Coronary artery (tissue), 2 donors: ENCODE measurements around the gene MMAA.

Source experiments
- DNase-seq: peaks from one replicate; pipeline ENCODE4 v3.0.0-alpha.2; 2017; ENCODE audit warnings: low spot score
- H3K27ac ChIP-seq, 2 donors: fragments of 200-600 bp; sonication (generic); one replicate each; pipeline ENCODE4 v1.5.1; 2016 to 2019
- H3K4me3 ChIP-seq: fragments of 200-600 bp; sonication (generic); 2 replicates; pipeline ENCODE4 v1.5.1; 2016; ENCODE audit warnings: mild to moderate bottlenecking, moderate library complexity
- TF ChIP-seq, protein P1 (sequence below): fragments of 200-600 bp; sonication (generic); IDR thresholded peaks from one replicate; pipeline ENCODE4 v1.5.1; 2019; ENCODE audit warnings: antibody characterized with exemption

The MMAA gene

DNA sequence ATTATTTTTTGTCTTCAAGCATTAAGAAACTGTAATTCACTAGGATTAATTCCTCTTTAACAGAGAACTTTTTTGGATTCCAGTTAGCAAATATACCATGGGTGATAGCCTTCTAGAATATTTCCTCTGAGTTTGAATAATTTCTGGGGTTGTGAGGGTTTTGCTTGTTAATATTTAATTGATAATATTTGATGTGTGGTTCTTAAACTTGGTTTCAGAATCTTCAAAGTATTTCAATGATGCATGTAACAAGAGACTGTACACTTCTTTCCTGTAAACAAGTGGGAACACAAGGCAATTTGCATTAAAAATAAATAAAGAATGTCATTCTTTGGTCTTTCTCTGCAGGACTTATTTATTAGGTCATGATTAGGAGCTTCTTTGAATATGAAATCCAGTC is 51.2 kb downstream of the MMAA start:
- no peak for DNase-seq
- TF ChIP-seq, protein P1, sequence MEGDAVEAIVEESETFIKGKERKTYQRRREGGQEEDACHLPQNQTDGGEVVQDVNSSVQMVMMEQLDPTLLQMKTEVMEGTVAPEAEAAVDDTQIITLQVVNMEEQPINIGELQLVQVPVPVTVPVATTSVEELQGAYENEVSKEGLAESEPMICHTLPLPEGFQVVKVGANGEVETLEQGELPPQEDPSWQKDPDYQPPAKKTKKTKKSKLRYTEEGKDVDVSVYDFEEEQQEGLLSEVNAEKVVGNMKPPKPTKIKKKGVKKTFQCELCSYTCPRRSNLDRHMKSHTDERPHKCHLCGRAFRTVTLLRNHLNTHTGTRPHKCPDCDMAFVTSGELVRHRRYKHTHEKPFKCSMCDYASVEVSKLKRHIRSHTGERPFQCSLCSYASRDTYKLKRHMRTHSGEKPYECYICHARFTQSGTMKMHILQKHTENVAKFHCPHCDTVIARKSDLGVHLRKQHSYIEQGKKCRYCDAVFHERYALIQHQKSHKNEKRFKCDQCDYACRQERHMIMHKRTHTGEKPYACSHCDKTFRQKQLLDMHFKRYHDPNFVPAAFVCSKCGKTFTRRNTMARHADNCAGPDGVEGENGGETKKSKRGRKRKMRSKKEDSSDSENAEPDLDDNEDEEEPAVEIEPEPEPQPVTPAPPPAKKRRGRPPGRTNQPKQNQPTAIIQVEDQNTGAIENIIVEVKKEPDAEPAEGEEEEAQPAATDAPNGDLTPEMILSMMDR: no peak

DNA sequence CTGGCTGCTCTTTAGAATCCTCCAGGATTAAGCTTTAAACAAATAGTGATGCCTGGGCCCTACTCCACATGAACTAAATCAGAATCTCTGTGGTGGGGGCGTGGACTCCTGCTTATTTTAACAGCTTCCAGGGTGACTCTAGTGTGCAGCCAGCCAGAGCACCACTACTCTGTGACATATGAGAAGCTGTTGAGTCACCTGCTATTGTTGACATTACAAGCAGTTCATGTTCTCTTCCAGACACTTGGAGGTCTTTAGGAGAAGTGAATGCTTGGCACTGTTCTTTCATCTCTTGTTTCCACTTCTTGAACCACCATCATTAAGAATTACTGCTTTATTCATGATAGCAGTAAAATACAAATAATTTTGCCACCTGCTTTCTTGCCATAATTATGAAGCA is 60.3 kb downstream of the MMAA start:
- peak overlapping the region in 1 of 2 donors; percentile 27 for H3K27ac ChIP-seq
- TF ChIP-seq, protein P1: no peak
- no peak overlapping the region for H3K4me3 ChIP-seq
- no peak for DNase-seq

More for the DNA sequence above, 51.2 kb downstream of the MMAA start:
- H3K27ac ChIP-seq: no peak overlapping the region
- H3K4me3 ChIP-seq: no peak overlapping the region

GRCh38 chr4:145679991-145680455 is 60.8 kb downstream of the MMAA start, which contains the start of gene C4orf51:
C4orf51 (plus strand) TSS chr4:145680146; CDS start chr4:145680204, 58 bp downstream.
- DNase-seq: no peak
- Histone ChIP-seq H3K4me3 (no peak within 1 kb of the TSS), H3K27ac (peak within 1 kb of the TSS in 1 of 2 donors; percentile 27)
- TF ChIP-seq, protein P1: no peak

DNA sequence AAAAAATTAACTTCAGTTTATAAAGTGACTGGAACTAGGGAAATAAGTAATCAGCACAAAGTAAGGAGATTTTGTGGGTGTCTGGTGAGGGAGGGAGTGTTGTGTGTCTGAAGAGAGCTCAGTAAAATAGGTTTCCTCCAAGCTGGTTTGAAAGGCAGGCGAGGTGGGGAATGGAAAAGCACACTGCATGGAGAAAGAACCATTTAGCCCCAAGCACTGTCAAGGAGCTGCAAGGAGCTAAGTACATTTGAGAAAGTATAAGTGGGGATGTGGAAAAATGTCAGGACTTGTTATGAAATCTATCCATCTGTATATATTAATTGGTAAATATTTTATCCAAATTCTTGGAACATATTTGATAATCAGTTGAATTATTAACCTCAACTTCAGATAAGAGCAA is 61.7 kb downstream of the MMAA start:
- Histone ChIP-seq H3K27ac (no peak overlapping the region), H3K4me3 (no peak overlapping the region)

GRCh38 chr4:145681518-145681917 is 62.3 kb downstream of the MMAA start:
- H3K27ac ChIP-seq: no peak overlapping the region
- DNase-seq: no peak
- TF ChIP-seq, protein P1: no peak
- H3K4me3 ChIP-seq: no peak overlapping the region

More for the DNA sequence above, 61.7 kb downstream of the MMAA start:
- DNase-seq: no peak
- TF ChIP-seq, protein P1: no peak

- Histone ChIP-seq H3K4me3 (no peak overlapping the region), H3K27ac (no peak overlapping the region)
- TF ChIP-seq, protein P1: no peak
- no peak for DNase-seq
Observed at GRCh38 chr4:145681956-145682355, 62.8 kb downstream of the MMAA start.

DNA sequence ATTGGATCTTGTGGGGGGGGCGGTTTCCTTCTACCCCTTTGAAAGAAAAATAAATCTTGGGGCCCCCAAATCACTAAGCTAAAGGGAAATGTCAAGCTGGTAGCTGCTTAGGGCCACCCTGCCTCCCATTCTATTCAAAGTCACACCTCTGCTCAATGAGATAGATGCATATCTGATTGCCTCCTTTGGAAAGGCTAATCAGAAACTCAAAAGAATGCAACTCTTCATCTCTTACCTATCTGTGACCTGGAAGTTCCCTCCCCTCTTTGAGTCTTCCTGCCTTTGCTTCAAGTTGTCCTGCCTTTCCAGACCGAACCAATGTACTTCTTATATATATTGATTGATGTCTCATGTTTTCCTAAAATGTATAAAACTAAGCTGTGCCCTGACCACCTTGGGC is 67.8 kb downstream of the MMAA start:
- Histone ChIP-seq H3K4me3 (no peak overlapping the region), H3K27ac (no peak overlapping the region)
- no peak for DNase-seq
- TF ChIP-seq, protein P1: no peak
